GM18867 (cell line): ENCODE results near the gene DCUN1D4.
"Not testable (repeated sequence)": the region's sequence is repeated elsewhere in the genome, so short reads cannot be mapped to it uniquely, and the experiment has no call there.

ENCODE experiments used
- ATAC-seq: cut with Tn5 transposase; IDR thresholded peaks from one replicate; pipeline ENCODE4 v1.9.1; 2021; ENCODE audit warnings: mild to moderate bottlenecking, moderate library complexity; ENCODE audit not compliant: unreplicated experiment

DCUN1D4 gene

GRCh38 chr4:51890760-51891159 lies 47.8 kb downstream of the DCUN1D4 start:
- peak; percentile 53 for ATAC-seq

DNA sequence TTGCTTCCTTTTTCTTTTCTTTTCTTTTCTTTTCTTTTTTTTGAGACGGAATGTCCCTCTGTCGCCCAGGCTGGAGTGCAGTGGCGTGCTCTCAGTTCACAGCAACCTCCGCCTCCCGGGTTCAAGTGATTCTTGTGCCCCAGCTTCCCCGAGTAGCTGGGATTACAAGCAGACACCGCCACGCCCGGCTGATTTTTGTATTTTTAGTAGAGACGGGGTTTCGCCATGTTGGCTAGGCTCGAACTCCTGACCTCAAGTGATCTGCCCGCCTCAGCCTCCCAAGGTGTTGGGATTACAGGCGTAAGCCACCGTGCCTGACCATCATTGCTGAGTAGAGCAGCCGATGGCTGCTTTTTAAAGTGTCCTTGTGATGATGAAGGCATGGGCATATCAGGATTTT lies 50.4 kb downstream of the DCUN1D4 start:
- ATAC-seq, result not testable (repeated sequence)

- no peak for ATAC-seq
These were observed 51.2 kb downstream of the DCUN1D4 start for GRCh38 chr4:51894059-51894645.

DNA sequence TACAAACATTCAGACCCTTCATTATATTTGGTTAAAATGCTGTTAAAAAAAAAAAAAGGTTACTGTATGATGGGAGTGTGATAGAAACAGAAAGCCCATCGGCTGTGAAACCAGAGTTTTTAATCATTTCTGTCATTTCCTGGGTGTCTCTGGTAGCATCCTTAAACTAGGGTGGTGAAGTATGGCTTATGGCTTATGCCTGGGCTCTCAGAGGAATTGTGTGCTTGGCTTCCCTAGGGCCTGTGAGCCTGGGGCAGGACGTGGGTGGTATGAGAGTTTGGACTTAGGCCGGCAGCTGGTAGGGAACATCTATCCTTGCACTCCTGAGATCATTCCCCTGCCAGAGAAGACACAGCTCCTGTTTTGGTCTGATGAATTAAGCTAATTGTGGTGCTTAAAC lies 52.2 kb downstream of the DCUN1D4 start:
- peak; percentile 57 for ATAC-seq

- peak; percentile 99 for ATAC-seq
These were observed 53.0 kb downstream of the DCUN1D4 start for GRCh38 chr4:51895816-51896408.

DNA sequence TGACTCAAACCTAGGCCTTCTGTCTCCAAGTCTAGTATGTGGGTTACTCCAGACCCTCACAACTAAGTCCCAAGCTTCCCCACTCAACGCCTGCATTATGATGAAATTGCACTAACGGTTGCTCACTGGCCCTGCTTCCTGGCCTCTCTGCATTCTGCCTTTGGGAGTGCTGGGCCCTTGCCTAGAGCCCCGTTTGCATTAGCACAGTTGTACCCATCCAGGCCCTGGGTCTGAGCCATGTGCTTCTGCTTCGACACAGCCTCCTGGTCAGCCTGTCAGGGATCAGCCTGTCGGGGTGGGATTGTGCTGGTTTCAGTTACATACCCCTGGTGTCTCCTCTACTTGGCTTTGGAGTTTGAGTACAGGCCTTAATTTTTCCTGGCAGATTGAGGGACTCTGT lies 58.4 kb downstream of the DCUN1D4 start:
- ATAC-seq, result no peak

DNA sequence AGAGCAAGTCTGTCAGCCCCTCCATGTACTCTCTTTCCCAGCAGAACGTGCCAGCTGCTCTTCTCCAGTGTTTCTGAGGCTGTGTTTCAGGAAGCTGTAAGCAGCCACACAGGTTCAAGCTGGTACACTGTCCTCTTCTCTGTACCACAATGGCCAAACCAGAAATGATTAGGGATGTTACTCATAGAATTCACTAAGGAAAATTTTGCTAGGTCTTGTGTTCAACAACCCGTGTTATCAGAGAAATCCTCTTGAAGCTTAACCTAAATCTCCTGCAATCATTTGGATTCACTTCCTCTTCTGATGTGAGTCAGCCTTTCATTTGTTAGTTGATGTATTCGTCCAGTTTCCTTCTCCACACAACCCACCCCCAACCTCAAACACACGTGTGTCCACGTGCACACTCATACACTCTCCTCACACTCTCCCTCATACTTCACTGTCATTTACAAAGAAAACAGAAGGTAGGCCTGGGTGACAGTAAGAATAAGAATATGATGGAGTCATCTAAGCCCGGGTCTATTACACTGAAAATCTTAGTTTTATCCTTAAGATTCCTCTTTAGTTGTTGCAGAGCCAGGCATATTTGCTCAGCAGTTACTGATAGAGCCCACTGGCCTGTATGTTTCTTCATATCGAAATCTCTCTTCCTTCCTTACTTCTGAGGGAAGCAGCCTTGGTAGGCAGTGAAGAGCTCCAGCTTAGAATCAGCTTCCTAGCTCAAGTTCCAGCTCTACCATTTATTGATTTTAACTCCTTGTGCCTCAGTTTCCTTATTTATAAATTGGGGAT lies 63.4 kb downstream of the DCUN1D4 start:
- ATAC-seq, result peak; percentile 97

DNA sequence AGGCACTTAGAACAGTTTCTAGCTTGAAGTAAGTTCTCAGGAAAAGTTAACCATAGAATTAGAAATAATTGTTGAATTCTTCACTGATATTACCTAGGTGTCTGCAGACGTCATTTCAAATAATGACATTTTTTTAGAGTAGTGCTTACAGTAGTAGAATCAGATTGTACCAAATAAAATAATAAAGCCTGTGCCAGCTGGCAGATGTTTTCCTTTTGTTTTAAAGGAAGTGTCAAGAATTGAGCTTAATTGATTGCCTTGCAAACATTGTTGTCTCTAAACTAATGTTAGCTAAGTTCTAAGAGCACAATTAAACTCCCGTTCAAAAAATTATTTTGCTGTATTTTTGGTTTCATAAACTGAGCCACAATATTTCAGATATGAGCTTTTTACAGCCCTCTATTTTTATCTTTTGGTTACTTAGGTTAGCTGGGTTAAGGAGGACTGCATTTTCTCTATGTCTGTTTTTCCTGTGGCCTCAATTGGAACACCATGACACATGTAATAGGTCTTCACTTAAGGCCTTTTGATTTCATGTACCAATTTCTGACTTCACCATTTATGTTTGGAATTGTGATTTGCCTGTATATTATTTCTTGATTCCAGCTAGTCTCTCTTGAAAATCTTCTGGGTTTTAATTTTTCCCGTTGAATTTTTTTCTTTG lies 64.2 kb downstream of the DCUN1D4 start:
- ATAC-seq, result no peak

- ATAC-seq, result no peak
These were observed 66.3 kb downstream of the DCUN1D4 start for GRCh38 chr4:51909236-51909703.

DNA sequence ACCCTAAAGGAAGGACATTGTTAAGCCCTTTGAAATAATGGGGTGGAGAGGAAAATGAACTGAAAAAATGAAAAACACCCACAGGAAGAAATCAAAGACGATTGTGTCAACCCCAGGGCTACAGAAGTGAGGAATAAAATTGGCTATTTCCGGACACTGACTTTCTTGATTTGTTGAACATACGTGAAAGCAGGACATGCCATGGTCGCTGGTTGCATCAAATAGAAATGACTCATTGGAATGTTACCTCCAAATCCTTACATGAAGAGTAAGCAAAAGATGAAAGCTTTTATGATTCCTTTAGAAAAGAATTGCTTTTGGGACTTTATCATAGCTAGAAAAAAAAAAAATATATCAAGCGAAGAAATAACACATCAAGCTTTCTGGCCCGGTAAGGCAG lies 75.3 kb downstream of the DCUN1D4 start:
- ATAC-seq, result no peak

- ATAC-seq, result no peak
These were observed 80.4 kb downstream of the DCUN1D4 start for GRCh38 chr4:51923343-51923742.

DNA sequence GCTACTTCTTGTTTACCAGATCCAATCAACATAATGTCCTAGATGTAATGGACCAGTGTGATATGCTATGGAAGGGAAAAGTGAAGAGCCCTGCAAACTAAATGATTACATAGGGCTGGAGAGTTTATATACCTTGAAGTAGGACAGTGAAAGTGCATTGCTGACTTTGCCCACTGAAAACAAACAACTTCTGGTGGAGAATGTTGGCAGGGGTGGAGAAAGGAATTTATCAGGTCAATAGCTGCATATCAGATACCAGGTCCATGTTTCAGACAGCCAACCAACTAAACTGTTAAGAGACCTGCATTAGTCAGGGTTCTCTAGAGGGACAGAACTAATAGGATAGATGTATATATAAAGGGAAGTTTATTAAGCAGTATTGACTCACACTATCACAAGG lies 82.4 kb downstream of the DCUN1D4 start:
- ATAC-seq, result no peak

DNA sequence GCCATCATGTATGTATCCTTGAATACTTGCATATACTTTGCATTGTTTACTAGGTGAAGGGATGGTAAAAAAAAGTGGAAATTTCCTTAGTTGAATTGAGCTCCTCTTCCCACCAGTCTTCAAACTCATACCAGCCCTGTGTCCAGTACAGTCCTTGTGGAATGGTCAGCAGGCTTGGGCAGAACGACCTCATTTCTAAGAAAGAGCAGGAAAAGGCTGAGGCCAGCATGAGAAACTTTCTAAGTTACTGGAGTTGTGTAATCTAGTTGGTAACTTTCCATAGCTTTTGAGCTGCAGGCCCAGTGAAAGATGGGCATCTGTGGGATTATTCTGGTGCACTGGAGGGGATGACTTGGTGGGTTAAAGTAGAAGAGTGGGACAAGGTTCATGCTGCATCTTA lies 87.6 kb downstream of the DCUN1D4 start:
- ATAC-seq, result no peak

DNA sequence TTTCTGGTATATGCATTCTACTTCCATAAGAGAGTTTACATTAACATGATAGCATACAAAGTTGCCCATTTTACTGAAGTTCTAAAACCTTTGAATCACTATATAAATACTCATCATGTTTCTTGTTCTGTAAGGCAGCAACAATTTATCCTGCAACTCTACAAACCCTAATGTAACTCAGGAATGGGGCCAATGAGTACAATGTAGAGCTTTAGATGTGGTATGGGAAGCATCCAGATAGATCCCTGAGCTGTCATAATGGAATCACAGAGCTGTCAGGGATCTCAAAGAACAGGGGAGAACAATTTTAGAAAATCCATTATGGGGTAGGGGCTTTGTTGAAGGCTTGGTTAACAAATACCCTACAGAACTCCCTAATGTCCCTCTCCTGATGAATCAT lies 88.5 kb downstream of the DCUN1D4 start:
- ATAC-seq, result no peak

GRCh38 chr4:51932261-51932660 lies 89.3 kb downstream of the DCUN1D4 start:
- ATAC-seq, result no peak

- no peak for ATAC-seq
These were observed 89.7 kb downstream of the DCUN1D4 start for GRCh38 chr4:51932684-51933083.

DNA sequence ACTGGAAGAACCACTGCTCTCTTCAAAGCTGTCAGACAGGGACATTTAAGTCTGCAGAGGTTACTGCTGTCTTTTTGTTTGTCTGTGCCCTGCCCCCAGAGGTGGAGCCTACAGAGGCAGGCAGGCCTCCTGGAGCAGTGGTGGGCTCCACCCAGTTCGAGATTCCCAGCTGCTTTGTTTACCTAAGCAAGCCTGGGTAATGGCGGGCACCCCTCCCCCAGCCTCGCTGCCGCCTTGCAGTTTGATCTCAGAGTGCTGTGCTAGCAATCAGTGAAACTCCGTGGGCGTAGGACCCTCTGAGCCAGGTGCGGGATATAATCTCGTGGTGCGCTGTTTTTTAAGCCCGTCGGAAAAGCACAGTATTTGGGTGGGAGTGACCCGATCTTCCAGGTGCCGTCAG lies 97.5 kb downstream of the DCUN1D4 start:
- not testable (repeated sequence) for ATAC-seq

- no peak for ATAC-seq
These were observed 99.3 kb downstream of the DCUN1D4 start for GRCh38 chr4:51942108-51942832.

- no peak for ATAC-seq
These were observed 99.9 kb downstream of the DCUN1D4 start for GRCh38 chr4:51942833-51943215.

DNA sequence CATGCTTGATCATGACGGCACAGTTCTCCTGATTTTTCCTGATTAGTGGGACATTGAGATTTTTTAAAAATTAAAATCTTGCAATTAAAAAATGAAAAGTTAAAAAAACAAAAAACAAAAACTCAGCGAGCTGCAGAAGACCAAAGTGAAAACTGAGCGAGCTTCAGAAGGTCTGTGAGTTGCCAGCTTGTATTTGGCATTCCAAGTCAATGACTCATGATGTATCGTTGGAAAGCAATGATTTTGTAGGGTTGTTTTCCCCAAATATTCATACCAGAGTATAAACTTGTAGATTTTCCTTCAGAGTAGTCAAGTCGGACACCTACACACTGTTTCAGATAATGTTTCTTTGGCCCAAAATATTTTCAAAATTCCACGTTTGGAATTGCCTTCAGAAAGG lies 100.3 kb downstream of the DCUN1D4 start:
- no peak for ATAC-seq
